ENCODE measurements around the gene KAZALD1. TPM values are rescaled to one million over a fixed set of nuclear protein-coding genes. Genes with fewer than 3 reads are reported as not detected.
A peak's percentile ranks its signal among the peaks of the same experiment; 100 is the strongest.

The KAZALD1 gene
- total RNA-seq, 6 experiments from 2014 or later = 14.5 to 21.1 (median 19.9) TPM

DNA sequence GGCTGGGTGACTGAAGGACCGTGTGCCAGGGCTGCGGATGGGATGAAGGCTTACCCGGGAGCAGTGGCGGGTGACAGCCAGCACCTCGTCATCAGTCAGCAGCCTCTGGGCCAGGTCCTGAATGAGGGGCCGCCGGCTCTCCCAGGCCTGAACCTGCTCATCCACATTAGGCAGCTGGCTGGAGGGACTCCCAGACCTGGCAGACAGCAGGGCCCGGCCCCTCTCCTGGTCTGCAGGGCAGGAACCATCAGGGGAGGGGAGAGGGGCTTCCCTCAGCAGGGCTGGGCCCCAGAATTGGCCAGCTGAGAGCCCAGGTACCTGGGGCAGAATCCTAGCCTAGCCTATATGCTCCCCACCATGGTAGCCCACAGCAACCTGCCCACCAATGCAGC is 46.2 kb upstream of the KAZALD1 start:
- Mint-ChIP-seq H3K27ac (peak overlapping the region; percentile 83), H3K27me3 (ENCODE audit: insufficient read depth) (peaks cover 9% of the 10 kb centered on the region), H3K9me3 (no peaks in the 10 kb centered on the region), H3K4me3 (no peak overlapping the region), H3K36me3 (ENCODE audit: low read depth) (no peaks in the 10 kb centered on the region), H3K4me1 (ENCODE audit: low read depth) (peaks cover 41% of the 10 kb centered on the region)
- no peak for DNase-seq
- TF ChIP-seq, protein P1, sequence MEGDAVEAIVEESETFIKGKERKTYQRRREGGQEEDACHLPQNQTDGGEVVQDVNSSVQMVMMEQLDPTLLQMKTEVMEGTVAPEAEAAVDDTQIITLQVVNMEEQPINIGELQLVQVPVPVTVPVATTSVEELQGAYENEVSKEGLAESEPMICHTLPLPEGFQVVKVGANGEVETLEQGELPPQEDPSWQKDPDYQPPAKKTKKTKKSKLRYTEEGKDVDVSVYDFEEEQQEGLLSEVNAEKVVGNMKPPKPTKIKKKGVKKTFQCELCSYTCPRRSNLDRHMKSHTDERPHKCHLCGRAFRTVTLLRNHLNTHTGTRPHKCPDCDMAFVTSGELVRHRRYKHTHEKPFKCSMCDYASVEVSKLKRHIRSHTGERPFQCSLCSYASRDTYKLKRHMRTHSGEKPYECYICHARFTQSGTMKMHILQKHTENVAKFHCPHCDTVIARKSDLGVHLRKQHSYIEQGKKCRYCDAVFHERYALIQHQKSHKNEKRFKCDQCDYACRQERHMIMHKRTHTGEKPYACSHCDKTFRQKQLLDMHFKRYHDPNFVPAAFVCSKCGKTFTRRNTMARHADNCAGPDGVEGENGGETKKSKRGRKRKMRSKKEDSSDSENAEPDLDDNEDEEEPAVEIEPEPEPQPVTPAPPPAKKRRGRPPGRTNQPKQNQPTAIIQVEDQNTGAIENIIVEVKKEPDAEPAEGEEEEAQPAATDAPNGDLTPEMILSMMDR (IDR thresholded peaks at IDR 0.05) = no peak

DNA sequence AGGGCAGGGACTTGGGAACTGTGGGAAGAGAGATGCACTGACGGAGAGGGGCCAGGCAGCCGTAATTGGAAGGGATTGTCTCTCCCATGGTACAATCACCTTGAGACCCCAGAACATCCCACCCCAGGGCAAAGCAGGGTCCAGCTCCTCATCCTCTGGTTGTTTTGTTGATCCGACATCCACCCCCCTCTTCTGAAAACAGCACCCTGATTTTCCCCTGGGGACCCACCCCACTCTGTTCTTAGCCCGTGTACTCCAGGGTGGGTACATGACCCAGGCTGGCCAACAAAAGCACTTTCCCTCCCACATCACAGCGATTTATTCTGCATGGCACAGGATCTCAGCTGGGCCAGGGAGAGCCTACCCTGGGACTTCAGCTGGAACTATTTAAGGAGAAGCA is 45.0 kb upstream of the KAZALD1 start:
- TF ChIP-seq, protein P1 (IDR thresholded peaks at IDR 0.05) = no peak
- Mint-ChIP-seq H3K4me3 (no peak overlapping the region), H3K36me3 (ENCODE audit: low read depth) (no peaks in the 10 kb centered on the region), H3K4me1 (ENCODE audit: low read depth) (peaks cover 41% of the 10 kb centered on the region), H3K27me3 (ENCODE audit: insufficient read depth) (peaks cover 12% of the 10 kb centered on the region), H3K27ac (no peak overlapping the region), H3K9me3 (no peaks in the 10 kb centered on the region)
- DNase-seq = no peak

DNA sequence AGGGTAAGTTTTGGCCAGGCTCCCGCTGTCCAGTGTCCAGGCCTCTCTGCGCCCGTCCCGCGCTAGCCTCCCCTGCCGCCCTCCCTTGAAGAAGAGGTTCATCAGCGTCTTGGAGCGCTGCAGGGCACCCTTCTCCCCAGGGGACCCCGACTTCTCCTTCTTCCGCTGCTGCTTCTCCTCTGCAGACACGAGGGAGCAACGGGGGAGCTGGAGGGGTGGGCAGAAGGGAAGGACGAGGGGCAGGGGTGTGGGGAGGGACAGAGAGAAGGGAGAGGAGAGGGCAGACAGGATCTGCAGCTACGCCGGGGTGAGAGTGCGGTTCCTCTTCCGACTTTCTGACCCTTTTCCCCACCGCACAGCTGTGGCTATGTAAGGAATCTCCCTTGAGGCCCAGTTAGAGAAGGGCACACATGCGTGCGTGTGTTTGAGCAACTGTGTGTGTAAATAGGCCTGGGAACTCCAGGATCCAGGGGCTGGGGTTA is 43.6 kb upstream of the KAZALD1 start:
- Mint-ChIP-seq H3K4me3 (no peak overlapping the region), H3K27ac (no peak overlapping the region)
- TF ChIP-seq, protein P1 (IDR thresholded peaks at IDR 0.05) = no peak

DNA sequence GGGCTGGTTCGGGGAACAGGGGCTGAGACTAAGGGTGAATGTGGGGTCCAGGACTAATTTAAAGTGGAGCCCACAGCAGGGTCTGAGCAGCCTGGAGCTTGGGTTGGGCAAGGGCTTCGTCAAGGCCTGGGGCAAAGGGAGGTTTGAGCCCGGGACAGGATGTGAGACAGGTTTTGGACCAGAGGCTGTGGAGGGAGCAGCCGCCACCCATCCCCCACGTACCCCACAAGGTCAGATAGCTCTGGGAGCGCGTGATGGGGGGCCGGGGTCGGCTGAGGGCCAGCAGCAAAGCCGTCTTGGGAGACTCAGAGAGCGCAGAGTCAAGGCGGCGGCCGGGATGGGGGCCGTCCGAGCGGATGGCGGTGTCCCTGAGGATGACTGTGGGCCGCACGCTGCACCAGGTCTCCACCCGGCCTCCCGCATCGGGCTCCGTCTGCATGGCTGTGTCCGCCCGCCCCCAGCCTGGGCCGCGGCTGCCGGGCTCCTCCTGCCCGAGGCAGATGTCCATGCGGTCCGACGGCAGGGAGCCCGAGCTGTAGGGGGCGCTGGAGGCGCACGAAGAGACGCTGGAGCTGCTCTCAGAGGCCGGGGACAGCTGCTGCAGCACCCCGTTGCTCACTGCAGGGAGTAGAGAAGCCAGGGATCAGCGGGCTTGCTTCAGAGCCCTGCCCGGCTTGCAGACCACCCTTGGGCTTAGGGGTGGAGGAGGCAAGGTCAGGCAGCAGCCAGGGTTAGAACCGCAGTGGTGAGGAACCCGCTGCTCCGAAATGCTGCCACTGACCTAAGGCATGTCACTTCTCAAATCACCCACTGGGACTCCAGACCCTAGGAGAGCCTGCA is 43.0 kb upstream of the KAZALD1 start:
- no peaks in the 10 kb centered on the region for H3K9me3 Mint-ChIP-seq
- no peak overlapping the region for H3K27ac Mint-ChIP-seq
- H3K4me3 Mint-ChIP-seq = no peak overlapping the region
- peak; percentile 51 for DNase-seq
- peaks cover 14% of the 10 kb centered on the region for H3K27me3 Mint-ChIP-seq (ENCODE audit: insufficient read depth)
- H3K4me1 Mint-ChIP-seq (ENCODE audit: low read depth) = peaks cover 26% of the 10 kb centered on the region
- H3K36me3 Mint-ChIP-seq (ENCODE audit: low read depth) = no peaks in the 10 kb centered on the region
- TF ChIP-seq, protein P1 (IDR thresholded peaks at IDR 0.05) = peak; percentile 77

More for the DNA sequence above, 43.6 kb upstream of the KAZALD1 start:
- no peak for DNase-seq
- Mint-ChIP-seq H3K9me3 (no peaks in the 10 kb centered on the region), H3K27me3 (ENCODE audit: insufficient read depth) (peaks cover 12% of the 10 kb centered on the region), H3K36me3 (ENCODE audit: low read depth) (no peaks in the 10 kb centered on the region), H3K4me1 (ENCODE audit: low read depth) (peaks cover 31% of the 10 kb centered on the region)

DNA sequence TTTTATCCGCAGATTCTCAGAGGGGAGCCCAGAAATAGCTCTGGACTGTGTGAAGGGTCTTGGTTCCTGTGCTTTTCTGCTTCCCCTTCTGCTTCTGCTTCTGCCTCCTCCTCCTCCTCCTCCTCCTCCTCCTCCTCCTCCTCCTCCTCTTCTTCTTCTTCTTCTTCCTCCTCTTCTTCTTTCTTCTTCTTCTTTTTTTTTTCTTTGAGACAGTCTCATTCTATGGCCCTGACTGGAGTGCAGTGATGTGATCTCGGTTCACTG is 42.4 kb upstream of the KAZALD1 start:
- no peak overlapping the region for H3K4me3 Mint-ChIP-seq
- peaks cover 21% of the 10 kb centered on the region for H3K4me1 Mint-ChIP-seq (ENCODE audit: low read depth)
- H3K36me3 Mint-ChIP-seq (ENCODE audit: low read depth) = no peaks in the 10 kb centered on the region
- peaks cover 14% of the 10 kb centered on the region for H3K27me3 Mint-ChIP-seq (ENCODE audit: insufficient read depth)
- H3K9me3 Mint-ChIP-seq = no peaks in the 10 kb centered on the region
- no peak overlapping the region for H3K27ac Mint-ChIP-seq
- TF ChIP-seq, protein P1 (IDR thresholded peaks at IDR 0.05) = no peak
- no peak for DNase-seq
